Embryonic facial prominence (tissue), 1 donor: ENCODE data around the gene TSPAN10.
A peak's percentile ranks its signal among the peaks of the same experiment; 100 is the strongest.
"Not testable (repeated sequence)": the region's sequence is repeated elsewhere in the genome, so short reads cannot be mapped to it uniquely, and the experiment has no call there.

Source experiments
- DNase-seq: peaks from one replicate; pipeline ENCODE4 v3.0.0-alpha.2; 2016; ENCODE audit errors: extremely low spot score

TSPAN10 gene

DNA sequence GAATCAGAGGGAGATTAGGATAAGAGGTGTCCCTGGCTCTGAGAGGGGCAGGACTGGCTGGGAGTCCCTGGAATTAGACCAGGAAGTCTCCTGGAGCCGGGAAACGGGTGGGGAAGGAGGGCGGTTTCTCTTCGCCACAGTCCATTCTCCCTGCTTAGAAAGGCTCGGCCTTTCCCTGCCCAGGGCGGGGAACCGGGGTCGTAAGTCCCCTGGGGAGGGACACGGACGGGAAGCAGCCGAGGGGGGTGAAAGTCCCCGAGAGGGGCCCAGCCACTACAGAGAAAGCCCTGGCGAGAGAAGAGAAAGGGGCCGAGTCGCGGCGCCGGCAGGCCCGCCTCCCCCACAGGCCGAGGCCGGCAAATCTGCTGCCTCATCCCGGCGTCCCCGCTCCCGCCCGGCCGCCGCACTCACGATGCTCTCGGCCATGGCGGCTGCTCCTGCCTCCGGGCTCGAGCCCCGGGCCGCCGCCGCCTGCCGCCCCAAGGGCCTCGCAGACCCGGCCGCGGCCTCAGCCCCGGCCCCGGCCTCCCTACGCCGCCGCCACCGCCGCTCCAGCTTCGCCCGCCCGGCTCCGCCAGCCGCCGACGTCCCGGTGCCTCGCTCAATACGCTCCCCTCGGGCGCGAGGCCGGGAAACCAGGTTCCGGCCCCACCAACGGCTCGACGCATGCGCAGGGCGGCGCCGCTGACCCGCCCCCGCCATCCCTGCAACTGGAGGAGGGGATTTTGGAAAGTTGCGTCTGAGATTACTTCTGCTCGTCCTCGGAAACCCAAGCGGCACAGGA is at the start of gene TSPAN10, which contains the start of gene NPLOC4:
TSS of gene TSPAN10 (plus strand) at position 692 of the 784 bp plus-strand sequence. CDS start 5,217 bp downstream, outside the sequence.
TSS of gene NPLOC4 (minus strand) at position 608 of the 784 bp plus-strand sequence. CDS start at position 426, 182 bp downstream.
- DNase-seq = peak; percentile 83

GRCh38 chr17:81589612-81590011 is 47.4 kb upstream of the TSPAN10 start:
- DNase-seq = no peak

- no peak for DNase-seq
Observed at GRCh38 chr17:81590121-81590520, 46.9 kb upstream of the TSPAN10 start.

- no peak for DNase-seq
Observed at GRCh38 chr17:81591971-81592370, 45.0 kb upstream of the TSPAN10 start.

GRCh38 chr17:81593105-81593871 is 43.7 kb upstream of the TSPAN10 start:
- DNase-seq = no peak

DNA sequence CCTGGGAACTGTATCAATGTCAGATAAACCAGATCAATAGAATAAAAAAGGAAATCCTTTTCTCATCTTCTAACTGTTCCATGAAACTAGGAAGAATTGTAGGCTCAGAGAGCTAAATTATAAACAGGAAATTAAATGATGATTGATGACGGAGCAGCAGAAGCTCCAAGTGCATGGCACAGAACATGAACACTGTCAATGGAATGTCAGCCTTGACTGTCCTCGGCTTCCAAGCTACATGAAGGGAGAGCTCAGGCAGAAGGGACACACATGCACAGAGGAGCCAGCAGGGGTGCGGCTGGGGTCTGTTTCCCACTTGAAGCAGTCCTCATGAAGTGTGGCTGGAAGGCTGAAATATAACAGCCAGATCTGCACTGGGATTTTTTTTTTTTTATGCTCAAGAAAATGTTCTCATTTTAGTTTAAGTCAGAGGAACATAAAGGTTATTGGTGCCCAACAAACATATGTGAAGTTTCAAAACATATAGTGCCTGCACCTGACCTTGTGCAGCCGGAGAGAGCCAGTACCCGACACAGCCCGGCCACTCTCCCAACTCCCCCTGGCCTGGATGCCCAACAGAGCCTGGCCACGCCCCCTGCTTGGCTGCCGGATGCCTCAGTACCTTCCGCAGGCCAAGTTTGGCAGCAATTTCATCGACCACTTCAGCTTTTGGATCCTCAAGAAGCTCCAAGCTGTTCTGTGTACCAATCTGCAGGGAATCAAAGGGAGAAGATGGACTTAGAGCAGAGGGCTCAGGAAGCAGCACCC is 37.1 kb upstream of the TSPAN10 start:
- DNase-seq = no peak

DNA sequence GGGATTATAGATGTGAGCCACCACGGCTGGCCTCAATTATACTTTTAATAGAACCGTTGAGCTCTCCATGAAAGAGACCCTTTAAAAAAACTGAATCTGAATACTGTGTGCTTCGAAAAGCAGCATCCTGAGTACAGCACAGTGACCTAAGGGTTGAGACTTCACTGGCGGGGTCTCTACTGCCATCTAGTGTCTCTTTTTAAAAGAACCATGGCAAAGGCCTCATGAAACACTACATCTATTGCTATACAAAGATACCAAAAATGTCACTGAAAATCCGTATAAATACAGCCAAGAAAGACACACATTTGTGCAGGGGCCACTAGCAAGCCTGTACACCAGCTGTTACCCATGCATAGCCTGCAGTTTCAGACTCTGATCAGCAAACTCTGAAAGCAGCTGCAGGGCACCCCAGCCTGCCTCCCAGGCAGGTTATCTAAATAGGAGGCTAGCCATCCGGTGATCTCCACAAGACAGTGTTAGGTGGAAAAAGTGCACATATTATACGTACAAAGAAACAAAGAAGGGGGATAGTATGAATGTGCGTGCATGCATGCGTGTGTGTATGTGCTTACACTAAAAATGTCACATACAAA is 35.4 kb upstream of the TSPAN10 start:
- DNase-seq = peak; percentile 67

DNA sequence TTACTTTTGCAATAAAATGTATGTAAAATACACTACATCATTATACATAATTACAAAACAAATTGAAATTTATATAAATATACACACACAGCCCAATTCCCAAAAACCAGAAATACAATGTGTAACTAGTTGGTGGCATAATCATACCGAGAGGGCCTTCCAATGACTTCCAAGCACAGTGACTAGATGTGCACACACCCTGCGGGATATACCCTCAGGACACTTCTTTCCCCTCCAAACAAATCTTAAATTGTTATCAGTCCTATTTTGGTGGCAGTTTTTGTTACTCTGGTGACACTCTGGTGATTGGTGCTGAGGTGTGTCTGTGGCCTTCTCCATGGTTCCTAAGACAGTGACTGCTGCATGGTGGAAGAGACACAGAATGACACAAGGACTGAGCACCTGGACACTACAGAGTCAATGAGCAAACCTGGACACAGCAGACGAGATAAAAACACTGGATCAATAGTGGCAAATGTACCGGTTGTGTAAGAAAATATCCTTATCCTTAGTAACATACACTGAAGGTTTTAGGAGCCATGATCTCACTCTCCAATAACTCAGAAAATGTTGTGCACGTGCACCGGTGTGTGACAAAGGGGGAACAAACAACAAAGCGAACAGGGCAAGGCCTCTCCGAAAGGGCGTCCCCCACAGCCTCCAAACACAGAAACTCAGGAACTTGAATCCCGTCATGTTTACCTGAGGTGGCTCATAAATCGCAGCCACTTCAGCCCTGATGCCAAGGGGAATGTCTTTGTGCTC is 33.0 kb upstream of the TSPAN10 start:
- no peak for DNase-seq

- no peak for DNase-seq
Observed at GRCh38 chr17:81607431-81607830, 29.6 kb upstream of the TSPAN10 start.

- DNase-seq = no peak
Observed at GRCh38 chr17:81608082-81608481, 28.9 kb upstream of the TSPAN10 start.

DNA sequence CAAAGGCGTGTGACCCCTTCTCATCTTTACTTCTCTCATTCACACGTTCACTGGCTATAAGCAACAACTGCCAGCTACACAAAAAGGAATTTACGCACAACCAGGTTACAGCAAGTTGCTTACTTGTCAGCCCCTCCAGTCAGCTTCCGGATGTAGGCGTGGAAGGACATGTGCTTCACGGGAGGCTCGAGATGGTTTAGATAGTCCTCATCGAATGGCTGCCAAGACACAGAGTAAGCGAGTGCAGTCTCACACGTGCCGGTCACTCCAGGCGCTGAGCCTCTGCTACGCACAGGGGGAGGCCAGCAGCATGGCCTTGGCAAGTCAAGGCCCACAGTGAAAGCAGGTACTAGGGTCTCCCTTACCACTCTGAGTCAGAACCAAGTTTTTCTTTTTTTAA is 28.4 kb upstream of the TSPAN10 start:
- DNase-seq = no peak

- DNase-seq = no peak
Observed at GRCh38 chr17:81609541-81610311, 27.3 kb upstream of the TSPAN10 start.

- DNase-seq = no peak
Observed at GRCh38 chr17:81612172-81612970, 24.6 kb upstream of the TSPAN10 start.

DNA sequence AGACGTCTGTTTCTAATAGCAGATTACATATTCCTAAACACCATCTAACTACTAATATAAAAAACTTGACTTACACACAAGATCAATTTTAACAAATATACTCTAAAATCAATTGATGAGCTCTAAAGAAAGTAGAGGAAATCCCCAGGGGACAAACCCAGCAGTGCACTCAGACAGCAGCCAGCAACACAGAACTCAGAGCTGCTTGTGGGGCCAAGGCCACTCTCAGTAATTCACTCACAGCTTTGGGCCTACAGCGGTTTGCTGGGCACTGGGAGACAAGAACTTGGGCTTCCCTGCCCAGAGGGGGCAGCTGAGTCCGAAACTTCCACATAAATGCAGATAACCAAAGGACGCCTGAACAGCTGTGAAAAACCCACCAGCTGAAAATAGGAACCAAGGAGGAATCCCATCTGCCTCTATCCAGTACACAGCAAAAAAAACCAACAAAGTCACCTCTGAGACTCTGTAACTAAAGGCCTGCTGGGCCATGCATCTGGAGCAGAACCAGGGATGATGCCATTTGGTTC is 21.5 kb upstream of the TSPAN10 start:
- DNase-seq = no peak

DNA sequence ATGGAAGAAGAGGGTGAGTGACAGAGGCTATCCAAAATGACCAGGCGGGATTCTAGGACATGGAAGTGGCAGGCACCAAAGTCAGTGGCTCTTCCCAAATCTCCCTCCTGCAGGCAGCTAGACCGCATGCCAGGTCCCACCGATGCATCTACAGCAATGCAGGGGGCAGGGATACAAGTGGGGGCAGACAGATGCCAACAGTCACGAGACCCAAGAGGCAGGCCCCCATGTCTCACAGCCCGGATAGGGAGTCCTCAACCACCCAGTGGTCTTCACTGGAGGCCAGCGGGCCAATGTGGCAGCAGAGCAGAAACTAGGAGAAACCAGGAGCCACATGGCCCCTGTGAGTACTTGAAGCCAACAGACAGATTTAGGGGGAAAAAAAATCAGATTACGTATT is 20.1 kb upstream of the TSPAN10 start:
- DNase-seq = no peak

GRCh38 chr17:81618307-81618706 is 18.7 kb upstream of the TSPAN10 start:
- DNase-seq = not testable (repeated sequence)

- DNase-seq = no peak
Observed at GRCh38 chr17:81621494-81622130, 15.4 kb upstream of the TSPAN10 start.

GRCh38 chr17:81630274-81630673 is 6.7 kb upstream of the TSPAN10 start:
- no peak for DNase-seq

GRCh38 chr17:81631482-81631881 is 5.5 kb upstream of the TSPAN10 start:
- DNase-seq = no peak
